HG02885 (cell line): ENCODE measurements around the gene SLC45A1.
"Not testable (repeated sequence)": the region's sequence is repeated elsewhere in the genome, so short reads cannot be mapped to it uniquely, and the experiment has no call there.

Experiments used
- ATAC-seq: cut with Tn5 transposase; IDR thresholded peaks from one replicate; pipeline ENCODE4 v1.9.1; 2021; ENCODE audit warnings: mild to moderate bottlenecking; ENCODE audit not compliant: unreplicated experiment, poor library complexity

Gene SLC45A1

DNA sequence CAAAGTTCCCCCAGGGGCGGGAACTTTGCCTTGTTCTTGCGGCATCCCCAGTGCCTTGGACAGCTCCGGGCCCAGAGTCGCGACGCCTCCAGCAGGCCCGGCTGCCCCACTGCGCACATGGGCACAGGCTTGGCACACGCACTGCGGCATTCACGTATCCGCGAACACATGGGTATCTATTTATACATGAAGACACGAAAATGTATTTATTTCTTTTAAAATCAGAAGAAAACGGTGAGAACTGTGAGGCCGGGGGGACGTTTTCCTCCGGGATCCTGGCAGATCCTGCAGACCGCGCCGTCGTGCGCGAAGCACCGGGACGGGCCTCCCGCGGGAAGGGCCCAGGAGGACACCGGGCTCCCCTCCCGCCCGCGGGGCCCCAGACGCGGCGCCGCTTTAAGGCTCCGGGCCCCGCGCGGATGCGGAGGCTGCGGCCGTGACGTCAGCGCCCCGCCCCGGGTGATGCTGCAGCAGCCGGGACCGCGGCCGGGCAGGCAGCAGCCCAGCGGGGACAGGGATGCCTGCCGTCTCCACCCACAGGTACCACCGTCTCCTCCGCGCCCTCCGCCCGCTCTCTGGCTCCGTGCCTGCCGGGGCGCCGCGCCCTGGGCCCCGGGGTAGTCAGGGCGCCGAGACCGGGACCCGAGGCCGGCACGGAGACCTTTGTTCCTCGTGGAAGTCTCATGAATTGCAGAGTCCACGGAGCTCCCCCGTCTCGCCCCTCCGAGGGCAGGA, at the start of gene SLC45A1:
TSS of gene SLC45A1 (plus strand) at position 468 of the 735 bp plus-strand sequence. CDS start 6,216 bp downstream, outside the sequence.
- ATAC-seq: peak; percentile 53

- no peak for ATAC-seq
These were observed 44.9 kb upstream of the SLC45A1 start for GRCh38 chr1:8273036-8273435.

DNA sequence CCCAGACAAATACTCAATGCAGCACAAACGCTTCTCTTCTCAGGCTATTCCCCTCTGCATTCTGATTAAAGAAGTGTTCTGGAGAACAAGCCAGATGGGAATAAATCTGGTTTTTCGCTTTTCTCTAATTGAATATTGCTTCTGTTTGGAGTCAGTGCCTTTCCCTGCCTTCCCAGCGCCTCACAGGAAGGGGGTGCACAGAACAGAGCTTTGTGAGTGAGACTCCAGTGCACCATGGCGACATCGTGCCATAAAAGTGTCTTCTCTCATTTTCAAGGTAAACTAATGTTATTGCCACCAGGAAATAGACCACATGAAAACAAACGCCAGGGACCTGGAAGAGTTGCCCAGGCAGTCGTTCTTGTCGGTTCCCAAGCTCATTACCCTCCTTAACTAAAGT, 43.6 kb upstream of the SLC45A1 start:
- ATAC-seq: no peak

GRCh38 chr1:8276173-8276914, 41.6 kb upstream of the SLC45A1 start:
- ATAC-seq: no peak

- ATAC-seq: no peak
These were observed 41.0 kb upstream of the SLC45A1 start for GRCh38 chr1:8276932-8277331.

GRCh38 chr1:8278677-8279076, 39.2 kb upstream of the SLC45A1 start:
- ATAC-seq: not testable (repeated sequence)

GRCh38 chr1:8281843-8282509, 35.9 kb upstream of the SLC45A1 start:
- ATAC-seq: no peak

- ATAC-seq: peak; percentile 93
These were observed 34.6 kb upstream of the SLC45A1 start for GRCh38 chr1:8283058-8283884.

DNA sequence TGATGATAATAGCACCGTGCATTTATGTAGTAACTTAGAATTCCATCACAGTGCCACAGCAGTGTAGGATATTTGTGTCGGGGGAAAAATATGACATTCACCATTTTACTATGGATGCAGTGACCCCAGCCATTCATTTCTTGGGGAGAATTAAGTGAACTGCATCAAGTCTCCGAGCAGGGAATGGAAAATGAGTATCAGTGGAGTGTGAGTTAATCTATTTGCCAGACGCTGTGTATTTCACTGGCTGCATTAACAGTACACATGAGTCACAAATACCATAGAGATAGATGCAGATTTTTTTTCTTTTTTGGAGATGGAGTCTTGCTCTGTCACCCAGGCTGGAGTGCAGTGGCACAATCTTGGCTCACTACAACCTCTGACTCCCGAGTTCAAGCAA, 33.8 kb upstream of the SLC45A1 start:
- no peak for ATAC-seq

GRCh38 chr1:8285103-8285502, 32.8 kb upstream of the SLC45A1 start:
- ATAC-seq: no peak

DNA sequence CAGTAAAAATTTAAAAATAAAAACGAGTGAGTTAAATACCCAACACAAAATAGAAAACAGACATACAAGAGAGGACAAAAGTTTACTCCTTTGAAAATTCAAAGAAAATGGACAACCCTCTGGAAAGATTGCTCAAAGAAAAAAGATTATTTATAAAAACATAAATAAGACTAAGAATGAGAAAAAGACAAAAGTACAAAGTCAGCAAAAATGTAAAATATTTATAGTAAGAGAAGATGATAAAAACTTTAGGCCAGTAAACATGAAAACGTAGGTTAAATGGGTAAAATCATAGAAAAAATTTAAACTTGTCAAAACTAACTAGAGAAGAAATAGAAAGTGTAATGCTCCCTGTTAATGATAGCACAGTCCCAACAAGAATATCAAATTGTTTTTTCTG, 31.9 kb upstream of the SLC45A1 start:
- ATAC-seq: no peak

DNA sequence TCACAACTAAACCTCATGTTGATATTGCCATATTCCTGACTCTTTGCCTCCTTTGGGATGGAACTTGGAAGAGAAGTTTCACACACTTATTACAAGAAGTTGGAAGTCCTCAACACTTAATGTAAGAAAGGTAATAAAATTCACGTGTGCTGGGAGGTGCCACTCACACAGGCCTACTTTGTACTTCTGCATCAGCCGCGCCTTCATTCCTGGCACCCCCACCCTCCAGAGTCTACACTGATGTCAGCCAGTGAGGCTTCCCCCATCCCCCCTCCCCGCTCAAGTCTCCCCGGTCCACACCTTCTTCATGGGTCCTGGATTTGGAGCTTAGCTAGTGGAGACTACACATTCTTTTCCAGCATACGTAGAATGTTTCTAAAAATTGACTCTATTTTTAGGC, 24.8 kb upstream of the SLC45A1 start:
- ATAC-seq: no peak

DNA sequence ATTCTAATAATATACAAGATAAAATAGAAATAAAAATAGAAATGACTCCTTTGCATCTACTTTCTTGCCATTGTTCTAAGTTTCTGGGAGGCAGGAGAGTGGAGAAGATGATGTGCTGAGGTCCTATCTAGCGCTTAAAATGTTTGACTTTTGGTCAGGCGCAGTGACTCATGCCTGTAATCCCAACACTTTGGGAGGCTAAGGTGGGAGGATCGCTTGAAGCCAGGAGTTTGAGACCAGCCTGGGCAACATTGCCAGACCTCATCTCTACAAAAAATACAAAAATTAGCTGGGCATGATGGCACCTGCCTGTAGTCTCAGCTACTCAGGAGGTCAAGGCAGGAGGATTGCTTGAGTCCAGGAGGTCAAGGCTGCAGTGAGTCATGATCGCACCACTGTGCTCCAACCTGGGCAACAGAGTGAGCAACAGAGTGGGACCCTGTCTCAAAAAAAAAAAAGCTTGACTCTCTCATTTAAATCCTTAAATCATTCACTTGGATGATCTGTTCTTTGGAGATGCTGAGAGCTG, 24.2 kb upstream of the SLC45A1 start:
- ATAC-seq: no peak

DNA sequence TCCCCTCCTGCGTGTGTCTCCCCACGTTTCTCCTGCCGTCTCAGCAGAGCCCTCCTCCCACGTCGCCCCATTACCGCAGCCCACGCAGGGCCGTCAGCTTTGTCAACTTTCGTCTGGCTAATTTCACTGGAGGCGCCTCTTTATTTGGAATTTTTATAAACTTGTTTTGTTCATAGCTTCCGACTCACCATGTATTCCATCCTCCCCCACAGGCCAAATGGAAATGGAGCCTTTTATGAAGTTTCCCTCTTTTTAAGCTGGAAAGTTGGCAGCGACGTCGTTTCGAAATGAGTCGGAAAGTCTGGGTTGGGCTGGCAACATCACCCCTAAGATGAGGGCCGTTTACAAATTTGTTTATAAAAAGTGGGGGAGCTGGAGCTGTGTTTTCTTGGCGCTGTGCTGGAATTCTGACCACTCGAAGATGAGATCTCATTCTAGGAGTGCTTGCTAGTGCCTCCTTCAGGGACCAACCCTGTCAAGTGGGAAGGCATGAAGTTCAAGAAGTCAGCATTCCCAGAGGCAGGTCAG, 23.7 kb upstream of the SLC45A1 start:
- no peak for ATAC-seq

DNA sequence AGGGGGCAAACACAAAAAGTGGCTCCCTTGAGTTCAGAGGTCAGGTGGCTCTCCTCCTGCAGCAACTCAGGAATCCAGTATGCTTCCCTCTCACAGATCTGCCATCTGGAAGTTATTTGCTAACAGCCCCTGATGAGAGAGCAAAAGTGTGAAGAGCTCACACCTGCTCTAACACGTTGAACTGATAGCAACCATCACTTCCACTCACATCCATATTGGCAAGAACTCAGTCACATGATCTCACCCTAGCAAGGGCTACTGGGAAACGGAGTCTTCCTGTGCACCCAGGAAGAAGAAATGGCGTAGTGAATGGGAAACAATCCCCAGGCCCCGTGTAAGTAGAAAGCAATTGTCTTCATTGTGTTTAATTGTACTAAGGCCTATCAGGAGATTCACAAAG, 20.7 kb upstream of the SLC45A1 start:
- ATAC-seq: no peak

DNA sequence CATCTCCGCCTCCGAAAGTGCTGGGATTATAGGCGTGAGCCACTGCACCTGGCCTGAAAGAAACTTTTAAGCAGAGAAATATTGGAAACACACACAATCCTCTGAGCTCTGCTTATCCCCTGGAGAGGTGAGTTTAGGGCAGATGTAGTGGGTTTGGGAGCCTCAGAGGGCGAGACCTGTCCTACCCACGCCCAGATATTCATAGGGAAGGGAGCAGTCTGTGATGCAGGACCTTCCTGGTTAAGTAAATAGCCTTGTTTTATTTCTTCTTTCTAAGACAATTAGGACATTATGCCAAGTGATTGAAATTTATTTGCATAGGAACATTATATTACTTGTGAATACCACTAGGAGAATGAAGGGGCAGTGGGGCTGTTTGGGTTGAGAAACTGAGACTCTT, 18.0 kb upstream of the SLC45A1 start:
- ATAC-seq: no peak

GRCh38 chr1:8302081-8302956, 15.6 kb upstream of the SLC45A1 start:
- ATAC-seq: no peak

DNA sequence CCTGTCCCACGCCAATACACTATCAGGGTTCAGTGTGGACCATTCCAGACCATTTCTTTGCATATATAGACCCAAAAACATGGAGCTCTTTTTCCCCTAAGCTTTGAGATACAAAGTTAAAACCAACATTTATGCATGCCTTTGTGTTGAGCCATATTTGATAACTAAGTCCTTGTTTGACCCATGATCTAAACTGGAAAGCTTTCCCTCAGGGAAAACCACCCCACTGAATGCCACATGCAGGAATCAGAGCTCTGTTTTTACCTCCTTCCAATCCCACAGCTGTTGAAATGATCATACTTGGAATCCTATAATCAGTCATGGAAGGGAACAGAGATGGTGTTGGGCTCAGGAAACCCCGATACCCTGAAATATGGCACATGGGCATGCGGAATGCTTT, 14.8 kb upstream of the SLC45A1 start:
- ATAC-seq: no peak

DNA sequence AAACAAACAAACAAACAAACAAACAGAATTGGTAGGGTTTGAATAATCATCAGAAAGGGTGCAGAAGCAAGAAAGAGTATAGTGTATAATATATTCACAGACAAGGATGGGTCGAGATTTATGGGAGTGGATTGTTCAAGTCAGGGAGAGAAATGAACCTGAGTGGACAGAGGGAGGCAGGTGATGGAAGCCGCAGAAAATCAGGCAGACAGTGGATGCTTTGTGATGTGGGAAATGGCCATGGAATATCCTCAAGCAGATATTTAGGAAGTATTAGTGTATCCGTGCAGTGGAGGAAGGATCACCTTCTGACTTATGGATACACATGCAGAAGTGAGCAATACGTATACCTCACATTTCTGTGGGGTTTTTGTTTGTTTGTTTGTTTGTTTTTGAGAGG, 14.0 kb upstream of the SLC45A1 start:
- no peak for ATAC-seq
